HG02588 (cell line): ENCODE results near the gene ARRDC1.

Experiments
- ATAC-seq: cut with Tn5 transposase; IDR thresholded peaks from one replicate; pipeline ENCODE4 v1.9.1; 2021; ENCODE audit warnings: mild to moderate bottlenecking, moderate library complexity; ENCODE audit not compliant: unreplicated experiment

Gene ARRDC1

DNA sequence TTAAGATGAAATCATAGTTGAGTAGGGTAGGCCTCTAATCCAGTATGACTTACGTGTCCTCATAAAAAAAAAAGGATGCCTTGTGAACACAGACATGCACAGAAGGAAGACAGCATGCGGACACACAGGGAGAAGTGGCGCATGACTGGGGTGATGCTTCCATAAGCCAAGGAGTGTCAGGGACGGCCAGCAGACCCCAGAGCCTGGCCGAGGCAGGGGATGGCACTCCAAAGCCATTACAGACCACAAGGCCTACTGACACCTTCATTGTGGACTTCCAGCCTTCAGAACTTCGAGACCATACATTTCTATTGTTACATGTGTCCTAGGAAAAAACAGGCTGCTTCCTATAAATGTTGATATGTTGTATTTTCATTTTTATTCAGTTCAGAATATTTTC is 33.2 kb downstream of the ARRDC1 start:
- no peak for ATAC-seq

DNA sequence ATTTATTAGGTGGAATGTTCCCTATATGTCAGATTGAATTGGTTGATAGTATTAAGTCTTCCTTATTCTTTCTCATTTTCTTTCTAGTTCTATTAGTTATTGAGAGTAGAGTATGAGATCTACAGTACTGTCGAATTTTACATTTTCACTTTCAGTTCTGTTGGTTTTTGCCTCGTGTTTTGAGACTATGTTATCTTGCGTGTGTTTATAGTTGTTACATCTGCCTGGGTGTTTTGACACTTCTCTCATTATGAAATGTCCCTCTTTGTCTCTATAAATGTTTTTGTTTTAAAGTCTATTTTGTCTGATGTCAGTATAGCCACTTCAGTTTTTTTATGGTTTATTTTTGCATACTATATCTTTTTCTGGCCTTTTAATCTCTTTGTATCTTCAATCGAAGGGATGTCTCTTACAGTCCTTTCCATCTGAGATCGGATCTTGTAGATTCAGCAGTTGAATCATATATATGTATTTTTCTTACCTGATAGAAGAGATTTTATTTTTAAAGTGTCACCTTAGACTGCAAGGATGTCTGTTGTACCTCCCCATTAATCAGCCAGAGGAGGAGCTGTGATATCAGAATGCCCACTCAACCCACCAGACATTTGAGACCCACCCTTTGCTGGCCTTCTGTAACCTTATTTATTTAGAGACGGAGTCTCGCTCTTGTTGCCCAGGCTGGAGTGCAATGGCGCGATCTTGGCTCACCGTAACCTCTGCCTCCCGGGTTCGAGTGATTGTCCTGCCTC is 34.0 kb downstream of the ARRDC1 start:
- ATAC-seq, result no peak

DNA sequence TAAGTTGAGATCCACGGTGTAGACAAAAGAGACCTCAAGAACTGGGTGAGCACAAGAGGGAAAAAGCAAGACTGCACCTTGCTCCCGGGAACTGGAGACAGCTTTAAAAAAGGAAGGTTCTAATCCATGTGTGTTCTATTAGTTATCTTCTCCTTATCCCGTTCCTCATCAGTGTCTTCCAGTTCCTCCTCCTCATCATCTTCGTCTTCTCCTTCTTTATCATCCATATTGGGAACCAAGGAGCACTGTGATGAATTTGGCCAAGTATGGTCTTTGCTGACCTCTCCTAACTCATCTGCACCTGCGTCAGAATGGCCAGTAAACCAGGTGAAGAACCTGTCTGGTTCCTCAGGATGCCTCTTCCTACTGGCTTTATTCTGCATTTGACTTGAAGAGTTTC is 35.4 kb downstream of the ARRDC1 start:
- ATAC-seq, result no peak

DNA sequence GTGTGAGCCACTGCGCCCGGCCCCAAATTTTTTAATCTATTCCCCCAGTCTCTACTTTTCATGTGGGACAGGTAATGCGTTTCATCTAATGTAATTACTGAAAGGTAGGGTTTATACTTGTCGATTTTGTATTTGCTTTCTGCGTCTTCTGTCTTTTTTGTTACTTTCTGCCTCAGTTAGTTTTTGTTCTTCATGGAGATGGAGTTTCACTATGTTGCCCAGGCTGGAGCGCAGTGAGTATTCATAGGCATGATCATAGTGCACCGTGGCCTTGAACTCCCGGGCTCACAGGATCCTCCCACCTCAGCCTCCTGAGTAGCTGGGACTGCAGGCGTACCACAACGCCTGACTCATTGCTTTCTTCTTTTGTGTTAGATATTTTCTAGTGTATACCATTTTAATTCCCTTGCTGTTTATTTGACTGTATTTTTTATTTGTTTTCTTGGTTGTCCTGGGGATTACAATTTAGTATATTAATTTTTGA is 36.7 kb downstream of the ARRDC1 start:
- no peak for ATAC-seq

DNA sequence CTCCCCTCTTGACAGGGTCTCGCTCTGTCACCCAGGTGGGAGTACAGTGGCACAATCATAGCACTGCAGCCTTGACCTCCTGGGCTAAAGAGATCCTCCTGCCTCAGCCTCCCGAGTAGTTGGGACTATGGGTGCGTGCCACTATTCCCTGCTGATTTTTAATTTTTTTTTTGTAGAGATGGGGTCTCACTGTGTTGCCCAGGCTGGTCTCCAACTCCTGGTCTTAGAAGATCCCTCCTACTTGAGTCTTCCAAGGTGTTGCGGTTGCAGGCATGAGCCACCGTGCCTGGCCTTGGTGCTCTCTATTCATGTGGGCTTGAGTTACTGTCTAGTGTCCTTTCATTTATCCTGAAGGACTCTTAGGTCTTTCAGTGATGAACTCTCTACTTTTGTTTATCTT is 37.4 kb downstream of the ARRDC1 start:
- ATAC-seq, result no peak

DNA sequence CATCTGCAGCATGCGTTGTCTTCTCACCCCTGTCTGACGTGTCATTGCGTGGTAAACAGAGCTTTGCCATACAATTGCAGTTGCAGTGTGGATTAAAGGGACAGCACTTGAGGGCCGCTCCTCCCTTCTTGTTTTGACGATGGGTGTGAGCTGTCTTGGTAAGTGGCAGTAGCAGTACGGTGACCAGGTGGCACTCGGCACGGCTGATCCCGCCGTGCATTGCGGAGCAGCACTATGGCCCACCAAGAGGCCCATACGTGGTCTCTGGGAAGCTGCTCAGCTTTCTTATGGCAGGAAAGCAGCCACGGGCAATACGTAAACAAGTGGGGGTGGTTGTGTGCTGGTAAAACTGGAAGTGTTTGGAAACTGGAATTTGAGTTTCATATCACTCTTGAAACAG is 38.4 kb downstream of the ARRDC1 start:
- ATAC-seq, result no peak

DNA sequence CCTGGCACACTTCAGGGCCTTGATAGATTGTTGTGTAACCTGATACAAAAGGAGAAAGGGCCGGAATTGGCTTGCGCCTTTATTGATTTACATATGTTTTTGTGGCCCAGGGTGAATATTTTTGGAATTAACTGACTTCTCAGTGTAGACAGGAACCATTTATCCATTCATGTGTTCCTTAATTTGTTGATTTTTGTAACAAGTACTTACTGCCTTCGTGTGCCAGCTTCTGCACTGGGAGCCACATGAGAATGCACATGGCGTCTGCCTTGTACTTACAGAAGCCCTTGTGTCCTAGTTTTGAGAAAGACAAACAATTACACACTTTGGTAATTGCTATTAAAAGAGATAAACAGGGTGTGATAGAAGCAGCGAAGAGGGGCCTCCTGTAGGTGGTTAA is 39.7 kb downstream of the ARRDC1 start:
- no peak for ATAC-seq

DNA sequence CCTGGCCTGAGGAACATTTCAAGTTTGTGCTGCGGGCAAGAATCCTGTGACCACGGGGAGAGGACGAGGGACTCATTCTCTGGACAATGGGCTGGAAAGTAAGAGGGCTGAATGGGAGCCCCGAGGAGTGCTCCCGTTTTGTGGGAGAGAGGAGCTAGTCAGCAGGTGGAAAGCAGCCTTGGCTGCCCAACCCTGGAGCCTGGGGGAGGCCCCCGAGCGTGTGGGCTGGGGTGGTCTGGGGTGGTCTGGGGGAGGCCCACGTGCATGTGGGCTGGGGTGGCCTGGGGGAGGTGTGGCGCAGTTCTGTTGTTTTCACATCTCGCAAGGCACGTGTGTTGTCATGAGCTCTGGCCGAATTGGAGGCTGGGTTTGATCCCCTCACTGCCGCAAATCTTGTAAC is 40.9 kb downstream of the ARRDC1 start:
- no peak for ATAC-seq

DNA sequence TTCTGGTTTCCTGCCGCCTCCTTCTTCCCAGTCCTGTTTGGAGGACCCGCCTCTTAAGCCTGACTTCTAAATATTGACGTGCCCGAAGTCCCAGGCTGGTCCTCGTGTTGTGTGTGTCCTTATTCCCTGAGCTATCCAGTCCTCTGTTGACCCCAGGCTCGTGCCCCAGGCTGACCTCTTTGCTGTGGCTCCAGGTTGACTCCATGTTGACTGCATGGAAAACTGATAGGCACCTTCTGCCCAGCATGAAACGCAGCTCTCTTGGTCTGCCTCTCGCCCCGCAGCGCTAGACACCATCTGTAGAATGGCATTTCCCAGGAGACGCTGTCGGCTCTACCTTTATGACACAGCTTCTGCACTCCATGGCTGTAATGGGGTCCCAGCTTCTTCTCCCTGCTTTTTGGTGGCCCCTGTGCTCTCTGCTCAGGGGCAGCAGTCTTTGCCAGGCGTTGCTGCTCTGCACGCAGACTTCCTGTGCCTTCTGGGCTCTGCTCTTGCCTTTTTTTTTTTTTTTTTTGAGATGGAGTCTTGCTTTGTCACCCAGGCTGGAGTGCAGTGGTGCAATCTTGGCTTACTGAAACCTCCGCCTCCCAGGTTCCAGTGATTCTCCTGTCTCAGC is 41.7 kb downstream of the ARRDC1 start:
- ATAC-seq, result no peak

DNA sequence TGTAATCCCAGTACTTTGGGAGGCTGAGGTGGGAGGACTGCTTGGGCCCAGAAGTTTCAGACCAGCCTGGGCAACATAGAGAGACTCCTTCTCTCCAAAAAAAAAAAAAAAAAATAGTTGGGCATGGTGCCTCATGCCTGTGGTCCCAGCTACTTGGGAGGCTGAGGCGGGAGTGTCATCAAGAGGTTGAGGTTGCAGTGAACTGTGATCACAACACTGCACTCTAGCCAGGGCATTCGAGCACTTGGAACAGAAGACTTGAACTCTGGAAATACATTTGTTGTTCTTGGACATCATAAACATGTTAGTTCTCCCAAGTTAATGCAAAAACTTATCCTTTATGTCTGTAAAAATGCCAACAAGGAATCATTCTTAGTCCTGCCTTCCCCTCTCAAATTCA is 42.9 kb downstream of the ARRDC1 start:
- no peak for ATAC-seq

DNA sequence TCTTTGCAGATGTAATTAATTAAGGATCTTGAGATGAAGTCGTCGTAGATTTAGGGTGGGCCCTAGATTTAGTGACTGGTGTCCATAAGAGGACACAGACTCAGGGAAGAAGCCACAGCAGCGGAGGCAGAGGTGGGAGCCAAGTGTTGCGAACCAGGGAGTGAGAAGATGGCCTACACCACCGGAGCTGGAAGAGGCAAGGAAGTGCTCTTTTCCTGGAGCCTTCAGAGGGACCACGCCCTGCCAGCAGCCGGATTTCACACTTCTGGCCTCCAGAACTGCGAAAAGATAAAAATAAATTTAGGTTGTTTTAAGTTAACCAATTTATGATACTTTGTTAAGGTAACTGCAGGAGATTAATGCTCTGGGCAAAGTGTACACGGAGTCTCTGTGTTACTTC is 44.1 kb downstream of the ARRDC1 start:
- ATAC-seq, result no peak

DNA sequence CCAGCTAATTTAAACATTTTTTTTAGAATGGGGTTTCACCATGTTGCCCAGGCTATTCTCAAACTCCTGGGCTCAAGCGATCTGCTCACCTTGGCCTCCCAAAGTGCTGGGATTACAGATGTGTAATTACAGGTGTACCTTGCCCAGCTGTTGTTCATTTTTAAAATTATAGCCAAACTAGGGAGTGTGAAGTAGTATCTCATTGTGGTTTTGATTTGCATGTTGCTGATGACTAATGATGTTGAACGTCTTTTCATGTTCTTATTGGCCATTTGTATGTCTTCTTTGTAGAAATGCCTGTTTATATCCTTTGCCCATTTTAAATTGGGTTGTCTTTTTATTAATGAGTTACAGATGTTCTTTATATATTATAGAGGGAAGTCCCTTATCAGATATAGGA is 44.8 kb downstream of the ARRDC1 start:
- no peak for ATAC-seq

DNA sequence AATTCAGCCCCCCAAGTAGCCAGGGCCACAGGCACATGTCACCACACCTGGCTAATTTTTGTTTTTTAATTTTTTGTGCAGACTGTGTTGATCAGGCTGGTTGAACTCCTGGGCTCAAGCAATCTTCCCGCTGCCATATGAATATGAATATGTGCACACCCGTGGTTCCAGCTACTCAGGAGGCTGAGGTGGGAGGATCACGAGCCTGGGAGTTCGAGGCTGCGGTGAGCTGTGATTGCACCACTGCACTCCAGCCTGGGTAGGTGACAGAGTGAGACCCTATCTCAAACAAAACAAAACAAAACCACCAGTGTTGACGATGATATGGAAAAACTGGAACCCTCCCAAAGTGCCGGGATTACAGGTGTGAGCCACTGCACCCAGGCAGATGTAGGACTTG is 45.3 kb downstream of the ARRDC1 start:
- ATAC-seq, result no peak

DNA sequence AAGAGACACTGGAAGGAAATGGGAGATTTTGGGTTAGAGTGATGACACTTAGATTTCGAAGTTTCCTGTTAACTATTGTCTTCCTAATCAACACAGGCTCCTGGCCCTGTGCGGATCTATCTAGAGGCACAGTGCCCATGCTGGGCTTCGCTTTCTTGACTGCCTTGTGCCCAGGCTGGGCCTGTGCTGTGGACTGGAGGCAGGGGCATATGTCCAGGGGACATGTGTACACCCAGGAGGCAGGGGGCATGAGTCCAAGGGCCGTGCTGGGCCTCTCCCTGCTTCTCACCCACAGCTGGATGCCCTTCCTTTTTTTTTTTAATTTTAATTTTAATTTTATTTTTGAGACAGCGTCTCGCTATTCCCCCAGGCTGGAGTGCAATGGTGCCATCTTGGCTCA is 50.9 kb downstream of the ARRDC1 start:
- ATAC-seq, result no peak

DNA sequence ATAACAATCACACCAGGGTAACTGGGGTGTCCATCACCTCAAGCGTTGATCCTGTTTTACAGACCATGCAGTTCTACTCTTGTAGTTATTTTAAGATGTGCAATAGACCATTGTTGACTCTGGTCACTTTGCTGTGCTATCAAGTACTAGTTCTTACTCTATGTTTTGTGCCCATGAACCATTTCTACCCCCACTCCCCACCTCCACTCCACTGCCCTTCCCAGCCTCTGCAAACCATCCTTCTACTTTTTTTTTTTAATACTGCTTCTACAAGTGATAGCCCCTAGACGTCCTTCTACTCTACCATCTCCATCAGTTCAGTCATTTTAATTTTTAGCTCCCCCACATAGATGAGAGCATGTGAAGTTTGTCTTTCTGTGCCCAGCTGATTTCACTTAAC is 52.1 kb downstream of the ARRDC1 start:
- ATAC-seq, result no peak

DNA sequence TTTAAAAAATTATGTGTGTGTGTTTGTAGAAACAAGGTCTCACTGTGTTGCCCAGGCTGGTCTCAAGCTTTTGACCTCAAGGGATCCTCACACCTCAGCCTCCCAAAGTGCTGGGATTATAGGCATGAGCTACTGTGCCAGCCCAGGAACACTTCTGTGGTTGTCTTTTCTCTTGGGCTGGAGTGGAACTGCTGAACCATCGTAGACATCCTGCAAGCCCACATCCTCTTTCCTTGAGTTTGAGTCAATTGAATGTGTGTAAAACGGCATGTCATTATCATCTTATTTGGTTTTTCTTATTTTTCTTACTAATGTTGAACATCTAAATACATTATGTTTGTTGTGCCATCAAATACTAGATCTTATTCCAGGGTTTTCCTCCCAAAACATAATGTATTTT is 53.3 kb downstream of the ARRDC1 start:
- no peak for ATAC-seq

DNA sequence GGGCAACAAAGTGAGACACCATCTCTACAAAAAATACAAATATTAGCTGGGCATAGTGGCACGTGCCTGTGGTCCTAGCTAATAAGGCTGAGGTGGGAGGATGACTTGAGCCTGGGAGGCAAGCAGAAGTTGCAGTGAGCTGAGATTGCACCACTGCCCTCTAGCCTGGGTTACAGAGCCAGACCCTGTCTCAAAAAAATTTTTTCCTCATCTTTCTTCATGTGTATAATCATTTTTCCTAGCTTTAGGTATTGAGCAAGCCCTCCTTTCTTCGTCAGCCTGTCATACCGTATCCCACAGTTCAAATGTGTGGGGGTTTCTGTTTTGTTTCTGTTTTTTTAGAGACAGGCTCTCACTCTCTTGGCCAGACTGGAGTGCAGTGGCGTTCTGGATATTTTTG is 54.7 kb downstream of the ARRDC1 start:
- ATAC-seq, result no peak

DNA sequence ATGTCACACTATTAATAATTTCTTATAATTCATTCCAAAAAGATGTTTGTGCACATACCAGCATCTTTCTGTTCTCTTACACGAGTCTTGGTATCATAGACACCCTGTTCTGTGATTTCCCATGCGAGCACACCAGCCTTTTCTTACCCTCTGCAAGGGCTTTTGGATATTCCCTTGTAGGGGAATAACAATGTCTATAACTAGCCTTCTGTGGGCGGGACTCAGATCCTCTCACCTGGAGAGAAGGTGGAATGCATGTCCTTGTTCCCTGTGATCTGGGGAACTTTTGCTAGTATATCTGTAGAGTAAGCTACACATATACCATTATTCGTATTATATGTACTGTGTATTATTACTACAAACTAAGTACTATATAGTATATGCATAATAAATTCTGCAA is 58.1 kb downstream of the ARRDC1 start:
- no peak for ATAC-seq

DNA sequence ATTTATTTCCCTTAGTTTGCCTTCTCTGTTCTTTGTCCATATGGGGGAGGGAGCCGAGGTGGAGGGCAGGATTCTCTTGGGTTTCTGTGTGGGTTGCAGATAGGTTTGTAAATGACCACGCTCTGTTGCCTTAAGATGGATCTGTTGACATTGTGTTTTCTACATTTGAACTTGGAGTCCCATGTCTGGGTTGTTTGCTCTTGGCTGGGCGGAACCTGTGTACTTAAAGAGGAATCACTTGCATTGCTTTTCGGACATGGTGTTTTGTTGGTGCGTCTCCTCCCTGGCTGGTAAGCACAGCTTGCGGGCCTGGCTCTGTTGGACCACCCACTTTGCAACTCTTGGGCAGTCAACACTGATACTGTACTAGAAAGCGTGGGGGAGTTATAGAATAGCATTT is 59.2 kb downstream of the ARRDC1 start:
- no peak for ATAC-seq
